Activated CD8-positive, alpha-beta memory T cell treated with anti-CD3 and anti-CD28 coated beads for 4 hours (primary cell): ENCODE data around the gene SCYL1.

Experiments
- DNase-seq, 2 donors: peaks; one replicate each; pipeline ENCODE4 v3.0.0-alpha.2; 2020; ENCODE audit warnings: low read depth in 2 of 2

The SCYL1 gene

DNA sequence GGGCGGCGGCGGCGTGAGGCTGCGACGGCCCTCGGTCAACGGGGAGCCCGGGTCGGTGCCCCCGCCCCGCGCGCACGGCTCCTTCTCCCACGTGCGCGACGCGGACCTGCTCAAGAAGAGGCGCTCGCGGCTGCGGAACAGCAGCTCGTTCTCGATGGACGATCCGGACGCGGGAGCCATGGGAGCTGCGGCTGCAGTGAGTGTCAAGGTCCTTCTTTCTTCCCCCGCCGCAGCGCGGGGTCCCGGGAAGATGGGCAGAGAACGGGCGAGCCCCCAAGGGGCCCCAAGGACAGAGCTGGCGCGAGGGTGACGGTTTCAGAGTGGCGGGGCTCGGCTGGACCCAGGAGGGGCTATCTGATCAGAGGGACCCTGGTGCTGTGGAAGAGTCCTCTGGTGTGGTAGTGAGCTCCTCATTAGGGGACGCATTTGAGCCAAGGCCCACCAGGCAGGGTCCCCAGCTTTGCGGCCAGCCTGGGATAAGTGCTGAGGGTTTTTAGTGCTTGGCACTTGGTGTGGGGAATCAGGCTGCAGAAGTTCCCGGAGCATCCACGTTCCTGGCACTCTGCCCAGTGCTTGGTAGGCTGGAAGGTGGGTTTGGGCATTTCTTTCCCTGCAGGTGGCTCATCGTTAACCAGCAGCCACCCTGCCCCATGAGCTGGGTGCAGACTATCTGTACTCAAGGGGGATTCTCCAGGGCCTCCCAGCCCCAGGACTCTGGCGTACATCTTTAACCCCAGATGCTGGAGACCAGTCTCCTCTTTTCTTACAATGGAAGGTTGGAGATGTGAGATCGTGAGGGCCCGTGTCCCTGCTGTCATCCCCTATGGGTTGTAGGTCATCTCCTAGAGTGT is 60.7 kb downstream of the SCYL1 start:
- DNase-seq: no peak

DNA sequence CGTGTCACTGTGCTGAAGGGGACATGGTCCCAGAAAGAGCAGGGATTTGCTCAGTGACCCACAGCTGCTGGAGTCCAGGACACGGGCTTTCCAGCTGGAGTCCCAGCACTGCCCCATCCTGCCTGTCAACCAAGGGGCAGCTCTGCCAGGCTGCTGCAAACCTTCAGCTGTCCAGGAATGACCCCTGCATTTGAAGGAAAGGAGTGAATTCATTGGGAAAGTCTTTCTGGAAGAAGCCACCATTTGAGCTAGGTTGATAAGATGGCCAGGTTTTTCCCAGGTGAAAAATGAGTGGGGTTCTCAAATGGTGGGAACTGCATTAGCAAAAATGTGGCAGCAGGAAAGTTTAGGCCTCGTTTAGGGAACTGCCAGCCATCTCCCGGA is 61.4 kb downstream of the SCYL1 start:
- no peak for DNase-seq

DNA sequence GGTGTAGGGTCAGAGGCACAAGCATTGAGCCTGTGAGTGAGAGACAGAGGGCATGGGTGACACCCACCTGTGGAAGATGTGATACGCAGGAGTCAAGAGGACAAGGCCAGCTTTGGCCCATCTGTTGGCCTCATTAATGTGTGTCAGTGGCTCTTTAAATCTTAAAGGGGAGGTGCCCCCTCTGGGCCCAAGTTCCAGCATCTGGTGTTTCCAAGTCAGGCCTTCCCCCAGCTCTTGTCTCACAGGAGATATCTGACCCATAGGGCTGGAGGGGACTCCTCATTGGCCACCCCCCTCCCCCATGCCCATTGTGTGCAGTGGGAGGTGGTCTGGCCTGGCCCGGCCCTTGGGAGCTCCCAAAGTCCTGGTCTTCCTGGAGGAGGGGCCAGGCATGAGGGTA is 61.8 kb downstream of the SCYL1 start:
- DNase-seq: no peak
